ENCODE measurements around the gene SNRPA.

SNRPA gene

GRCh38 chr19:40736661-40737060, 14.3 kb upstream of the SNRPA start:
- TF ChIP-seq REST (IDR thresholded peaks at IDR 0.05; ENCODE audit: insufficient read depth in 1 of 2, low read depth in 2 of 2, low read length in 2 of 2) (no peak), TAF1 (IDR thresholded peaks at IDR 0.05; ENCODE audit: borderline replicate concordance, insufficient read depth, low read length) (no peak), POLR2AphosphoS5 (IDR thresholded peaks at IDR 0.05; ENCODE audit: low read depth, low read length) (no peak), SIN3A (IDR thresholded peaks at IDR 0.05; ENCODE audit: borderline replicate concordance, insufficient read depth, low read length) (no peak), FOXP2 (optimal IDR thresholded peaks at IDR 0.05; ENCODE audit: borderline replicate concordance, extremely low read depth, extremely low read length, insufficient read depth) (no peak)

GRCh38 chr19:40737102-40737644, 13.8 kb upstream of the SNRPA start:
- TF ChIP-seq SIN3A (IDR thresholded peaks at IDR 0.05; ENCODE audit: borderline replicate concordance, insufficient read depth, low read length) = no peak

GRCh38 chr19:40739030-40739839, 11.8 kb upstream of the SNRPA start:
- TF ChIP-seq REST (IDR thresholded peaks at IDR 0.05; ENCODE audit: insufficient read depth in 1 of 2, low read depth in 2 of 2, low read length in 2 of 2) = no peak

- TF ChIP-seq REST (IDR thresholded peaks at IDR 0.05; ENCODE audit: insufficient read depth in 1 of 2, low read depth in 2 of 2, low read length in 2 of 2) = no peak
These were observed 10.9 kb upstream of the SNRPA start for GRCh38 chr19:40739871-40740703.

- no peak for TF ChIP-seq REST (IDR thresholded peaks at IDR 0.05; ENCODE audit: insufficient read depth in 1 of 2, low read depth in 2 of 2, low read length in 2 of 2)
- TF ChIP-seq TAF1 (IDR thresholded peaks at IDR 0.05; ENCODE audit: borderline replicate concordance, insufficient read depth, low read length) = no peak
- TF ChIP-seq POLR2AphosphoS5 (IDR thresholded peaks at IDR 0.05; ENCODE audit: low read depth, low read length) = no peak
- TF ChIP-seq FOXP2 (optimal IDR thresholded peaks at IDR 0.05; ENCODE audit: borderline replicate concordance, extremely low read depth, extremely low read length, insufficient read depth) = no peak
- TF ChIP-seq SIN3A (IDR thresholded peaks at IDR 0.05; ENCODE audit: borderline replicate concordance, insufficient read depth, low read length) = no peak
These were observed 10.3 kb upstream of the SNRPA start for GRCh38 chr19:40740747-40741146.

Data from PFSK-1 (cell line).